H9 (cell line): ENCODE results near the gene GGT1. TPM values are rescaled to one million over a fixed set of nuclear protein-coding genes. Genes with fewer than 3 reads are reported as not detected.

ENCODE experiments used
- total RNA-seq: library from RNA; stranded (reverse); gene quantifications from 2 replicates; pipeline ENCODE4 v1.2.1, GENCODE V29; 2021

The GGT1 gene
- total RNA-seq, 1 experiment from 2014 or later = 20.5 TPM

Other genes with a start within 250 kb of the GGT1 start
- gene ADORA2A, start 175.6 kb upstream of the GGT1 start, total RNA-seq = 3.5 and 3.9 TPM in 2 replicates
- 0.07 TPM in 1 of 2 replicates, not detected in the other for gene UPB1, start 107.9 kb upstream of the GGT1 start, total RNA-seq
- gene GUCD1, start 48.1 kb upstream of the GGT1 start, total RNA-seq = 87.4 and 99.8 TPM in 2 replicates
- 205 and 212 TPM in 2 replicates for gene SNRPD3, start 47.2 kb upstream of the GGT1 start, total RNA-seq
- gene LRRC75B, start 10.1 kb upstream of the GGT1 start, total RNA-seq = 16.4 and 18.1 TPM in 2 replicates
- gene PIWIL3, start 171.5 kb downstream of the GGT1 start, total RNA-seq = 0.07 and 0.09 TPM in 2 replicates
- 3.2 and 4.3 TPM in 2 replicates for gene SGSM1, start 203.0 kb downstream of the GGT1 start, total RNA-seq